ENCODE measurements around the gene SPATA31C2.
"Not testable (repeated sequence)": the region's sequence is repeated elsewhere in the genome, so short reads cannot be mapped to it uniquely, and the experiment has no call there.

The SPATA31C2 gene

DNA sequence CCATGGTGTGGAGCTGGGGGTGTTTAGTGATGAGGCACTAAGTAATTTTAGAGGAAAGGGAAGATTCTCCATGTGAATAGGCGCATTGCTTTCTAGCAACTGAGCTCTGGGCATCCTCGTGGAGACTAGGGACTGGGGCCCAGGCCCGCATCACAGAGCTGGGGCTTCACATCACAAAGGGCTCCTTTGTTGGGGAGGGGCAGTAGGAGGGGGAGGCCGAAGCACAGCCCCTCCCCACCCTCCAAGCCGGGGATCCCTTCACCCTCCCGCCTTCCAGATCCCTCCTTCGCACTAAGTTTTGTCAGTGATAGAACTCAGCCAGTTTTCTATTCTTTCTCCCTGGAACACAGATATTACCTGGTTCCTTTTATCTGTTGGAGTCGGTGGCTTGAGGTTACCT lies at the start of gene SPATA31C2:
TSS of gene SPATA31C2 (minus strand) at position 101 of the 400 bp plus-strand sequence. CDS start at position 72, 29 bp downstream.
- not testable (repeated sequence) for DNase-seq

- DNase-seq = no peak
These were observed 49.4 kb upstream of the SPATA31C2 start for GRCh38 chr9:88187631-88188030.

DNA sequence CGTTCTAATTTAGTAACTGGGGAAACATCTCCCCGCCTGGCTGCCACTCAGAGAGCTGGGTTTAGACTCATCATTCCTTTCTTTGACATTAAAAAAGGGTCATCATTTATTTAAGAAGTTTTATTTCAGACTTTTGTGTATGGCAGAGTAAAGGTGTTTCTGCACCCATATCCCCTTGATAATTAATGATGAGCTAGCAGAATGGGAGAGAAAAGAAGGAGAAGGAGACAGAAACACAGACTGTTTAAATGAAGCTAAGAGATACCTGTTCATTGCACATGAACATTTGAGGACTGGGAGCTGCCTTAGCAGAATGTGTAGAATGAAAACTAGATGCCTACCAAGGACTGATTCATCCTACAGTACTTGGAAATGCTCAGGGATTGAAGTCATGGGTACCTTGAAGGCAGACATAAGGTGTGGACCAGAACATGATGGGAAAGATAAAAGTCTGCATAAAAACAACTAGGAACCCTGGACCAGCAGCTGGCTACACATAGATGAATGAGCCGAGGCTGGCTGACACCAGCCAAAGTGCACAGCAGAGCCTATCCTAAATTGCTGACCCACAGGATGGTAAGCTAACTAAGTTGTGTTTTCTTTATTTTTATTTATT lies 48.3 kb upstream of the SPATA31C2 start:
- no peak for DNase-seq

- DNase-seq = no peak
These were observed 46.7 kb upstream of the SPATA31C2 start for GRCh38 chr9:88184976-88185375.

GRCh38 chr9:88183798-88184495 lies 45.7 kb upstream of the SPATA31C2 start:
- DNase-seq = no peak

GRCh38 chr9:88182501-88182900 lies 44.2 kb upstream of the SPATA31C2 start:
- DNase-seq = no peak

- peak; percentile 27 to 50 (median 34) for DNase-seq
These were observed 41.9 kb upstream of the SPATA31C2 start for GRCh38 chr9:88180081-88180765.

- DNase-seq = no peak
These were observed 40.8 kb upstream of the SPATA31C2 start for GRCh38 chr9:88179062-88179521.

DNA sequence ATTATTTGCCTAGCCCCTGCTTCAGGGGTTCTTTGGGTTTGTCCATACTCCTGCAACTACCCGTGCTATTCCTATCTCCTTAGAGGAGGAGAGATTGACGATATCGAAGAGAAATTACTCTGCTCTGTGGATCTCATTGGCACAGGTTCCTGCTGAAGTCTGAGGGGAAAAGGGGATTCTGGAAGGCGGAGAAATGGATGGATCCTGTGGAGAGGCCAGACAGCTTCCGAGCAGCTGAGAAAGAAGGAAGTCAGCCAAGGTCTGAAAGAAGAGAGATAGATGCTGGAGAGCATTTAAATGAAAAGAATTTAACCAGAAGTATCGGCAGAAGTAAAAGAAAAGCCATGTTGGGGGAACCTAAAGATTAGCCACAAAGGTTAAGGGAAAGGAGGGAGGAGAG lies 40.4 kb upstream of the SPATA31C2 start:
- no peak for DNase-seq

DNA sequence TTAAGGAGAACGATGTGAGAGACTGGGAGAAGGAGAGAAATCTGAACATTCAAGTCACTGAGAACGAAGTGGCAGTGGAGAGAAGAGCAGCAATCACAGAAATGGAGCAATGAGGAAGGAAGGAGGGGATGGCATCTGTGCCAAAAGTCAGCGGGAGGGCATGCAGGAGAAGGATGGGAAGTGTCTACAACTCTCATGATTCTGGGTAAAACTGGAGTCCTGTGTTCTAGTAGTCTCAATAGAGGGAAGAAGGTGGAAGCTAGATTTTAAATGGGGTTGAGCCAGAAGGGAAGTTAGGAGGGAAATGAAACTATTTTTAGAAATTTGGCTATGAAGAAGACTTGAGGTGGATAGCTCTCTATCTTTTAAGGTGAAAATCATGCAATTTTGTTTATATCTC lies 39.1 kb upstream of the SPATA31C2 start:
- DNase-seq = peak in 2 of 3 donors; percentile 9 to 27

DNA sequence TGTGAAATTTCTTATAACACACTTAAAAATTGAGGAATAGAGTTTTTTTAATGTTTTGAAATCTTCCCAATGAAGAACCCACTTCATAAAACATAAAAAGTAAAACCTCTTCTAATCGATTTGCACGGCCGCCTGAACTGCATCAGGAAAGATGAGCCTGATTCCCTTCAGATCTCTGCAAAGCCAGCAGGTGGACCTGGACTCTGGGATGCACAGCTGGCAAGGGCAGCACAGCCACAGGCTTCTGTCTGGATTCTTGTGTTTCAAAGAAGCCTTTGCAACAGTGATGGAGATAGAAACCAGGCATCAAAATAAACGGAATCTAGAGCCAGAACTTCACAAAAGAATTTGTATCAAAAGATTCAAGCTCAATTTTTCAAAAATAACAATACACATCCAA lies 36.0 kb upstream of the SPATA31C2 start:
- DNase-seq = no peak

GRCh38 chr9:88173378-88173999 lies 35.2 kb upstream of the SPATA31C2 start:
- DNase-seq = peak; percentile 81 to 89 (median 87)

DNA sequence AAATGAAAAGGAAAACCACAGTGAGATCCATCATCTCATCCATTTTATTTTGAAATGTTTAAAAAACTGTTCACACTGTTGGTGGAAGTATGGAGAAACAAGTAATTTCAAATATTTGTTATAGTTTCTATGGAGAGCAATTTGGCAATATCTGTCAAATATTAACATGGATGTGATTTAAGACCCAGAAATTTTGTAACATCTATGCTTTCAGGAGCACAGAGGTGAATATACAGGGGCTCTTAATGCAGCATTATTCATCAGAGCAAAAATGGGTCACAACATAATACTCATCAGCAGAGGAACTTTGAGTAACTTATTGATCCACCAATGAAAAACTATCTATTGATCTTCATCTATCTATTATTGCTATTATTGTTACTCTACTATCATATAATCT lies 31.4 kb upstream of the SPATA31C2 start:
- DNase-seq = no peak

DNA sequence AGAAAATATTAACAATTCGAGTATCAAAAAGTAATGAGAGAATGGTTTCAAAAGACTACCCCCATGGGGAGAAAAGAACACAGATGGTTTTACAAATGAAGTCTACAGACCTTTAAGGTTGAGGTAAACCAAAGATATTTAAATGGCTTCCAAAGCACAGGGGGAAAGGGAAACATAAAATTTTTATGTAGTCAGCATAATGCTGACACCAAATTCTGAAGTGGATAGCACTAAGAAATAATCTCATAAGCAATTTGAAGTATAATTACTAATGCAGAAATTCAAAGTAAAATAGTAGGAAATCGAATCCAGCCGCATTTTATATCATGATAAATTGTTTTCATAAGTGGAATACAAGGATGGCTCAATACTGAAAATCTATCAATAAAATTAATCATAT lies 30.3 kb upstream of the SPATA31C2 start:
- no peak for DNase-seq

- no peak for DNase-seq
These were observed 28.4 kb upstream of the SPATA31C2 start for GRCh38 chr9:88166660-88167059.

- peak; percentile 25 to 52 (median 43) for DNase-seq
These were observed 26.6 kb upstream of the SPATA31C2 start for GRCh38 chr9:88164850-88165249.

DNA sequence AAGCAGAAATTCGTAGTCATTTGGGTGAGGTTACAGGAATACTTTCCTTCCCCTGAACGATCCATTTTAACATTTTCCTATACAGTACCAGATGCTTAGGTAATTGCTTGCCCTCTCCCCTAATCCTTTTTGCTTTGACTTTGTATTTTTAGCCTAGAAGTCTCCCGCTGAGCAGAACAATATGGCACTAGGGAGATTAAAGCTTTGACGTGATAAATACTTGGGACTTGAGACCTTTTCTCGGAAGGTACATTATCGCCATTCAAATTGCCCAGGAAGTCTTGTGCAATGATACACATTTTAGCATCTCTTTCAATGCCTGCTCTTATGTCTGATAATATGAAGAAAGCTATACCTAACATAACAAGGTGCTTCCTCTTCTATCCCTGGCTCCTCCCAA lies 22.9 kb upstream of the SPATA31C2 start:
- DNase-seq = no peak

GRCh38 chr9:88143957-88144625 lies 5.8 kb upstream of the SPATA31C2 start:
- no peak for DNase-seq

GRCh38 chr9:88143179-88143578 lies 4.9 kb upstream of the SPATA31C2 start:
- DNase-seq = no peak

DNA sequence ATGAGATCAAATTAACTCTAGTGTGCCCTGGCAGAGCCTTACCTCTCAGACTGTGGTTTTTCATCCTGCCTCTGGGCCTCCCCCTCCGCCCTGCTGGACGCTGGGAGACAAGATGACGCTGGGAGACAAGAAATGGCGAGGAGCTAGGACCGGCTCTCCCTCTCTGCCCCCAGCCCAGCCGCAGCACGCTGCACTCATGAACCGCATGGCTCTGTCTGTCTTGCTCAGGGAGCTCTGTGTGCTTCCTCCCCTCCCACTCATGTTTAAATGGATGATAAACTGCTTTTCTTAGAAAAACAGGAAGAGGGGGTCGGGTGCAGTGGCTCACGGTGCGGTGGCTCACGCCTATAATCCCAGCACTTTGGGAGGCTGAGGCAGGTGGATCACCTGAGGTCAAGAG lies 4.7 kb downstream of the SPATA31C2 start:
- peak; percentile 27 to 47 (median 44) for DNase-seq

DNA sequence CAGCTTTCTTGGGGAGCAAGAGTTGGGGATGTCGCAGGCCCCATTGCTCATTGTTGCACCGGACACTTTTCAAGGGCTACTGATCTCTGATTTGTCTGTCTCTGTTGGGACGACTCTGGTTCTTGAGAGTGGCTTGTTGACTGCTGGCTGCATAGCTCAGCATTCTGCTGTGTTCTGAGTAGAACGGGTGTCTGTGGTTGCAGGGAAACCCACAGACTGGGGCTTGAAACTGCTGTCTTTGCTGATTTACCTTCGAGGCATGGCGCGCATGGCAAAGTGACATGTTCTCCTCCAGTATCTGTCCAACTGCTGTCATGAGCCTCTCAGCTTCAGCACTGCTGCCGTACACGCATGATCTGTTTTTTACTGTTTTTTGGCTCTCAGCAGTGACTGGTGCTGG lies 8.7 kb downstream of the SPATA31C2 start:
- DNase-seq = not testable (repeated sequence)

DNA sequence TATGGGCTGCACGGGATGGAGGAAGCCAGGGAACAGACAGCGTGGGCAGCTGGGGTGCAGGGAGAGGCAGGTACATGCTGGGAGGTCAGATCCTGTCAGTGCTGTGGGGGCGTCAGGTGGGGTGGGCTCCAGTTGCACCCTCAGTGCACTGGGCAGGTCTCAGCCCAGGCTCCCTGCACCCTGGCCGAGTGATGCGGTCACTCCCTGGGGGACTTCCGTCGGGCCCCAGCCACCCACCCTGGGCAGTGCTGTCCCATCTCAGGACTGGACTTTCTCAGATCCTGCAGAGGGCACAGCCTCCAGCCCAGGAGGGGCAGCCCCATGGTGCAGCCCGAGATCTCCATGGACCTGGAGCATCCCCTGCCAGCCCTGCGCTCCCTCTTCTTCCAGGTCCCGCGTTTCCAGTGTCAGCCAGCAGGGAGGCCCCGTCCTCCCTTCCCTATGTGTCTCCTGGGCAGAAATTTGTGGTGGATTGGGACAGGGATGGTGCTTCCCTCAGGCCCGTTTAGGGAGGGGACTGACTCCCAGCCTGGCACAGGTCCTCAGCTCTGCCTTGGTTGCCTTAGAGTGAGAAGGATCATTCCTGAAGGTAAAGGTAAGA lies 10.5 kb downstream of the SPATA31C2 start:
- not testable (repeated sequence) for DNase-seq

Data from suppressor macrophage treated with lipopolysaccharide for 1 hour (primary cell).